ENCODE results near the gene PIGBOS1. TPM values are rescaled to one million over a fixed set of nuclear protein-coding genes. Genes with fewer than 3 reads are reported as not detected.

Gene PIGBOS1
- total and polyA plus RNA-seq, 9 of the 15 experiments (the other 6 are each of a cell fraction or from before 2014, with no cell fraction given), result 25.2 to 76.2 (median 46.0) TPM

DNA sequence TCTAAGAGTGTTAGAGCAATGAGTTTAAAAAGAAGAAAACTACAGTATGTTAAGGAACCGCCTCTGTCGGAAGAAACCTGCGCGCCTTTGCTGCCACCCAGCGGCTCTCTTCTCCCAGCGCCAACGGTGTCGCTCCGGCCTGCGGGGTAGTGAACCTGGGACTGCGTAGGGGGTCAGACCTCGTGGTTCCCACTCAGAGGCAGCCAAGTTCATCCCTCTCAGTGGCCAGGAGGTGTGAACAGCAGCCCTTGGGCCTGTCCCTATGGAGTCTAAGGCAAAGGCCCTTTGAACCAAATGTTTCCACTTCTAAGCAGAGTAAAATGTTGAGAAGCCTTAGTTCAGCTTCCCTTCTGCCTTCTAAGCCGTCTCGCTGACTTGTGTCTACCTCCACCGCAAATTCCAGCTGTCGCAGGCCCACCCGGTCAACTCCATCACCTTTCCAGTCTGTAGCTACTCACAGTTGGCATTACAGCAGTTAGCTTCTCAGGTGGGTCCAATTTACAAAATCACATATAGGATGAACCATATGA, 28.3 kb downstream of the PIGBOS1 start (continued):
- TF ChIP-seq, protein P1, sequence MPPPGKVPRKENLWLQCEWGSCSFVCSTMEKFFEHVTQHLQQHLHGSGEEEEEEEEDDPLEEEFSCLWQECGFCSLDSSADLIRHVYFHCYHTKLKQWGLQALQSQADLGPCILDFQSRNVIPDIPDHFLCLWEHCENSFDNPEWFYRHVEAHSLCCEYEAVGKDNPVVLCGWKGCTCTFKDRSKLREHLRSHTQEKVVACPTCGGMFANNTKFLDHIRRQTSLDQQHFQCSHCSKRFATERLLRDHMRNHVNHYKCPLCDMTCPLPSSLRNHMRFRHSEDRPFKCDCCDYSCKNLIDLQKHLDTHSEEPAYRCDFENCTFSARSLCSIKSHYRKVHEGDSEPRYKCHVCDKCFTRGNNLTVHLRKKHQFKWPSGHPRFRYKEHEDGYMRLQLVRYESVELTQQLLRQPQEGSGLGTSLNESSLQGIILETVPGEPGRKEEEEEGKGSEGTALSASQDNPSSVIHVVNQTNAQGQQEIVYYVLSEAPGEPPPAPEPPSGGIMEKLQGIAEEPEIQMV (tag; conservative IDR thresholded peaks at IDR 0.05; ENCODE audit: low read depth), result no peak
- TF ChIP-seq ZNF76 (CRISPR knock-in tag; IDR thresholded peaks at IDR 0.05; ENCODE audit: borderline replicate concordance) (no peak), SRSF9 (IDR thresholded peaks at IDR 0.05; ENCODE audit: borderline replicate concordance, low read depth, low read length) (no peak), TSC22D4 (tag; IDR thresholded peaks at IDR 0.05) (no peak), CBX1 (IDR thresholded peaks at IDR 0.05; ENCODE audit: low read depth) (no peak), OTX1 (CRISPR knock-in tag; IDR thresholded peaks at IDR 0.05) (no peak), MBD2 (IDR thresholded peaks at IDR 0.05; ENCODE audit: borderline replicate concordance, low read depth) (no peak), DDX20 (tag; IDR thresholded peaks at IDR 0.05; ENCODE audit: low read depth) (no peak), ETV5 (CRISPR knock-in tag; IDR thresholded peaks at IDR 0.05; ENCODE audit: low read depth) (no peak; the same call in 1 of the 2 replicates), RFX1 (IDR thresholded peaks at IDR 0.05) (no peak), HLTF (IDR thresholded peaks at IDR 0.05) (no peak)
- TF ChIP-seq, protein P2, sequence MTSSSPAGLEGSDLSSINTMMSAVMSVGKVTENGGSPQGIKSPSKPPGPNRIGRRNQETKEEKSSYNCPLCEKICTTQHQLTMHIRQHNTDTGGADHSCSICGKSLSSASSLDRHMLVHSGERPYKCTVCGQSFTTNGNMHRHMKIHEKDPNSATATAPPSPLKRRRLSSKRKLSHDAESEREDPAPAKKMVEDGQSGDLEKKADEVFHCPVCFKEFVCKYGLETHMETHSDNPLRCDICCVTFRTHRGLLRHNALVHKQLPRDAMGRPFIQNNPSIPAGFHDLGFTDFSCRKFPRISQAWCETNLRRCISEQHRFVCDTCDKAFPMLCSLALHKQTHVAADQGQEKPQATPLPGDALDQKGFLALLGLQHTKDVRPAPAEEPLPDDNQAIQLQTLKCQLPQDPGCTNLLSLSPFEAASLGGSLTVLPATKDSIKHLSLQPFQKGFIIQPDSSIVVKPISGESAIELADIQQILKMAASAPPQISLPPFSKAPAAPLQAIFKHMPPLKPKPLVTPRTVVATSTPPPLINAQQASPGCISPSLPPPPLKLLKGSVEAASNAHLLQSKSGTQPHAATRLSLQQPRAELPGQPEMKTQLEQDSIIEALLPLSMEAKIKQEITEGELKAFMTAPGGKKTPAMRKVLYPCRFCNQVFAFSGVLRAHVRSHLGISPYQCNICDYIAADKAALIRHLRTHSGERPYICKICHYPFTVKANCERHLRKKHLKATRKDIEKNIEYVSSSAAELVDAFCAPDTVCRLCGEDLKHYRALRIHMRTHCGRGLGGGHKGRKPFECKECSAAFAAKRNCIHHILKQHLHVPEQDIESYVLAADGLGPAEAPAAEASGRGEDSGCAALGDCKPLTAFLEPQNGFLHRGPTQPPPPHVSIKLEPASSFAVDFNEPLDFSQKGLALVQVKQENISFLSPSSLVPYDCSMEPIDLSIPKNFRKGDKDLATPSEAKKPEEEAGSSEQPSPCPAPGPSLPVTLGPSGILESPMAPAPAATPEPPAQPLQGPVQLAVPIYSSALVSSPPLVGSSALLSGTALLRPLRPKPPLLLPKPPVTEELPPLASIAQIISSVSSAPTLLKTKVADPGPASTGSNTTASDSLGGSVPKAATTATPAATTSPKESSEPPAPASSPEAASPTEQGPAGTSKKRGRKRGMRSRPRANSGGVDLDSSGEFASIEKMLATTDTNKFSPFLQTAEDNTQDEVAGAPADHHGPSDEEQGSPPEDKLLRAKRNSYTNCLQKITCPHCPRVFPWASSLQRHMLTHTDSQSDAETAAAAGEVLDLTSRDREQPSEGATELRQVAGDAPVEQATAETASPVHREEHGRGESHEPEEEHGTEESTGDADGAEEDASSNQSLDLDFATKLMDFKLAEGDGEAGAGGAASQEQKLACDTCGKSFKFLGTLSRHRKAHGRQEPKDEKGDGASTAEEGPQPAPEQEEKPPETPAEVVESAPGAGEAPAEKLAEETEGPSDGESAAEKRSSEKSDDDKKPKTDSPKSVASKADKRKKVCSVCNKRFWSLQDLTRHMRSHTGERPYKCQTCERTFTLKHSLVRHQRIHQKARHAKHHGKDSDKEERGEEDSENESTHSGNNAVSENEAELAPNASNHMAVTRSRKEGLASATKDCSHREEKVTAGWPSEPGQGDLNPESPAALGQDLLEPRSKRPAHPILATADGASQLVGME (CRISPR knock-in tag; IDR thresholded peaks at IDR 0.05), result no peak
- TF ChIP-seq, protein P3, sequence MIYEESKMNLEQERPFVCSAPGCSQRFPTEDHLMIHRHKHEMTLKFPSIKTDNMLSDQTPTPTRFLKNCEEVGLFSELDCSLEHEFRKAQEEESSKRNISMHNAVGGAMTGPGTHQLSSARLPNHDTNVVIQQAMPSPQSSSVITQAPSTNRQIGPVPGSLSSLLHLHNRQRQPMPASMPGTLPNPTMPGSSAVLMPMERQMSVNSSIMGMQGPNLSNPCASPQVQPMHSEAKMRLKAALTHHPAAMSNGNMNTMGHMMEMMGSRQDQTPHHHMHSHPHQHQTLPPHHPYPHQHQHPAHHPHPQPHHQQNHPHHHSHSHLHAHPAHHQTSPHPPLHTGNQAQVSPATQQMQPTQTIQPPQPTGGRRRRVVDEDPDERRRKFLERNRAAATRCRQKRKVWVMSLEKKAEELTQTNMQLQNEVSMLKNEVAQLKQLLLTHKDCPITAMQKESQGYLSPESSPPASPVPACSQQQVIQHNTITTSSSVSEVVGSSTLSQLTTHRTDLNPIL (CRISPR knock-in tag; IDR thresholded peaks at IDR 0.05), result no peak
- TF ChIP-seq, protein P4, sequence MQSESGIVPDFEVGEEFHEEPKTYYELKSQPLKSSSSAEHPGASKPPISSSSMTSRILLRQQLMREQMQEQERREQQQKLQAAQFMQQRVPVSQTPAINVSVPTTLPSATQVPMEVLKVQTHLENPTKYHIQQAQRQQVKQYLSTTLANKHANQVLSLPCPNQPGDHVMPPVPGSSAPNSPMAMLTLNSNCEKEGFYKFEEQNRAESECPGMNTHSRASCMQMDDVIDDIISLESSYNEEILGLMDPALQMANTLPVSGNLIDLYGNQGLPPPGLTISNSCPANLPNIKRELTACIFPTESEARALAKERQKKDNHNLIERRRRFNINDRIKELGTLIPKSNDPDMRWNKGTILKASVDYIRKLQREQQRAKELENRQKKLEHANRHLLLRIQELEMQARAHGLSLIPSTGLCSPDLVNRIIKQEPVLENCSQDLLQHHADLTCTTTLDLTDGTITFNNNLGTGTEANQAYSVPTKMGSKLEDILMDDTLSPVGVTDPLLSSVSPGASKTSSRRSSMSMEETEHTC (IDR thresholded peaks at IDR 0.05), result no peak
- TF ChIP-seq, protein P5, sequence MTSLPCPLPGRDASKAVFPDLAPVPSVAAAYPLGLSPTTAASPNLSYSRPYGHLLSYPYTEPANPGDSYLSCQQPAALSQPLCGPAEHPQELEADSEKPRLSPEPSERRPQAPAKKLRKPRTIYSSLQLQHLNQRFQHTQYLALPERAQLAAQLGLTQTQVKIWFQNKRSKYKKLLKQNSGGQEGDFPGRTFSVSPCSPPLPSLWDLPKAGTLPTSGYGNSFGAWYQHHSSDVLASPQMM (CRISPR knock-in tag; IDR thresholded peaks at IDR 0.05), result no peak
- TF ChIP-seq, protein P6, sequence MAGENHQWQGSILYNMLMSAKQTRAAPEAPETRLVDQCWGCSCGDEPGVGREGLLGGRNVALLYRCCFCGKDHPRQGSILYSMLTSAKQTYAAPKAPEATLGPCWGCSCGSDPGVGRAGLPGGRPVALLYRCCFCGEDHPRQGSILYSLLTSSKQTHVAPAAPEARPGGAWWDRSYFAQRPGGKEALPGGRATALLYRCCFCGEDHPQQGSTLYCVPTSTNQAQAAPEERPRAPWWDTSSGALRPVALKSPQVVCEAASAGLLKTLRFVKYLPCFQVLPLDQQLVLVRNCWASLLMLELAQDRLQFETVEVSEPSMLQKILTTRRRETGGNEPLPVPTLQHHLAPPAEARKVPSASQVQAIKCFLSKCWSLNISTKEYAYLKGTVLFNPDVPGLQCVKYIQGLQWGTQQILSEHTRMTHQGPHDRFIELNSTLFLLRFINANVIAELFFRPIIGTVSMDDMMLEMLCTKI (IDR thresholded peaks at IDR 0.05; ENCODE audit: partially characterized antibody), result no peak
